ENCODE data around the gene ZNF446. TPM values are rescaled to one million over a fixed set of nuclear protein-coding genes. Genes with fewer than 3 reads are reported as not detected.
"Not testable (repeated sequence)": the region's sequence is repeated elsewhere in the genome, so short reads cannot be mapped to it uniquely, and the experiment has no call there.

The ZNF446 gene
- total RNA-seq, 2 donors from 2014 or later = 8.5 TPM

GRCh38 chr19:58474997-58475713, 997 bp upstream of the ZNF446 start:
- peaks cover 3% of the 10 kb centered on the region in 2 donors for H3K36me3 Mint-ChIP-seq (ENCODE audit: insufficient read depth in 2 of 2)
- ATAC-seq (replicated peaks in 1 of 2) (peak; percentile 9 to 11), DNase-seq (no peak)
- peaks cover 33% of the 10 kb centered on the region for H3K4me1 Mint-ChIP-seq (ENCODE audit: low read depth)
- no peak overlapping the region for H3K27ac Mint-ChIP-seq
- H3K4me3 Mint-ChIP-seq = peak overlapping the region; percentile 92 to 95
- no peaks in the 10 kb centered on the region for H3K27me3 Mint-ChIP-seq (ENCODE audit: low read depth)
- no peaks in the 10 kb centered on the region for H3K9me3 Mint-ChIP-seq

- ATAC-seq (replicated peaks in 1 of 2) (no peak), DNase-seq (peak in 1 of 2 donors; percentile 18)
- H3K27ac Mint-ChIP-seq = peak overlapping the region; percentile 88
- peak overlapping the region; percentile 92 to 95 for H3K4me3 Mint-ChIP-seq
- H3K9me3 Mint-ChIP-seq = no peaks in the 10 kb centered on the region
- peaks cover 3% of the 10 kb centered on the region in 2 donors for H3K36me3 Mint-ChIP-seq (ENCODE audit: insufficient read depth in 2 of 2)
- H3K4me1 Mint-ChIP-seq (ENCODE audit: low read depth) = peaks cover 33% of the 10 kb centered on the region
- H3K27me3 Mint-ChIP-seq (ENCODE audit: low read depth) = no peaks in the 10 kb centered on the region
Observed at GRCh38 chr19:58476498-58477015, 405 bp downstream of the ZNF446 start.

- Mint-ChIP-seq H3K9me3 (no peaks in the 10 kb centered on the region), H3K4me1 (ENCODE audit: low read depth) (peaks cover 33% of the 10 kb centered on the region), H3K36me3 (ENCODE audit: insufficient read depth in 2 of 2) (peaks cover 3% of the 10 kb centered on the region in 2 donors), H3K4me3 (peak overlapping the region; percentile 92 to 95), H3K27ac (peak overlapping the region; percentile 88), H3K27me3 (ENCODE audit: low read depth) (no peaks in the 10 kb centered on the region)
- no peak for ATAC-seq (replicated peaks in 1 of 2)
- DNase-seq = no peak
Observed at GRCh38 chr19:58477130-58477529, 978 bp downstream of the ZNF446 start.

- DNase-seq = no peak
- H3K36me3 Mint-ChIP-seq (ENCODE audit: insufficient read depth in 2 of 2) = peaks cover 3% of the 10 kb centered on the region in 2 donors
- no peaks in the 10 kb centered on the region for H3K9me3 Mint-ChIP-seq
- no peaks in the 10 kb centered on the region for H3K27me3 Mint-ChIP-seq (ENCODE audit: low read depth)
- H3K4me1 Mint-ChIP-seq (ENCODE audit: low read depth) = peaks cover 33% of the 10 kb centered on the region
- no peak overlapping the region for H3K27ac Mint-ChIP-seq
- no peak for ATAC-seq (replicated peaks in 1 of 2)
- H3K4me3 Mint-ChIP-seq = no peak overlapping the region
Observed at GRCh38 chr19:58477871-58478270, 1.7 kb downstream of the ZNF446 start.

- DNase-seq = no peak
- peaks cover 29% of the 10 kb centered on the region for H3K4me1 Mint-ChIP-seq (ENCODE audit: low read depth)
- no peak overlapping the region for H3K27ac Mint-ChIP-seq
- H3K27me3 Mint-ChIP-seq (ENCODE audit: low read depth) = no peaks in the 10 kb centered on the region
- no peak for ATAC-seq (replicated peaks in 1 of 2)
- H3K4me3 Mint-ChIP-seq = no peak overlapping the region
- H3K9me3 Mint-ChIP-seq = no peaks in the 10 kb centered on the region
- H3K36me3 Mint-ChIP-seq (ENCODE audit: insufficient read depth in 2 of 2) = peaks cover 3 to 4% of the 10 kb centered on the region in 2 donors
Observed at GRCh38 chr19:58479303-58479702, 3.2 kb downstream of the ZNF446 start.

GRCh38 chr19:58479736-58480480, 3.8 kb downstream of the ZNF446 start:
- DNase-seq (no peak), ATAC-seq (replicated peaks in 1 of 2) (no peak)
- Mint-ChIP-seq H3K27ac (no peak overlapping the region), H3K9me3 (no peaks in the 10 kb centered on the region), H3K36me3 (ENCODE audit: insufficient read depth in 2 of 2) (peaks cover 3 to 4% of the 10 kb centered on the region in 2 donors), H3K4me1 (ENCODE audit: low read depth) (peaks cover 23% of the 10 kb centered on the region), H3K27me3 (ENCODE audit: low read depth) (no peaks in the 10 kb centered on the region), H3K4me3 (no peak overlapping the region)

- no peak overlapping the region for H3K4me3 Mint-ChIP-seq
- H3K27me3 Mint-ChIP-seq (ENCODE audit: low read depth) = no peaks in the 10 kb centered on the region
- no peaks in the 10 kb centered on the region for H3K9me3 Mint-ChIP-seq
- no peak for DNase-seq
- peaks cover 18% of the 10 kb centered on the region for H3K4me1 Mint-ChIP-seq (ENCODE audit: low read depth)
- H3K36me3 Mint-ChIP-seq (ENCODE audit: insufficient read depth in 2 of 2) = peaks cover 3 to 4% of the 10 kb centered on the region in 2 donors
- ATAC-seq (replicated peaks in 1 of 2) = no peak
- H3K27ac Mint-ChIP-seq = no peak overlapping the region
Observed at GRCh38 chr19:58480481-58480830, 4.3 kb downstream of the ZNF446 start.

- no peak for DNase-seq
- no peaks in the 10 kb centered on the region for H3K9me3 Mint-ChIP-seq
- peaks cover 15% of the 10 kb centered on the region for H3K4me1 Mint-ChIP-seq (ENCODE audit: low read depth)
- ATAC-seq (replicated peaks in 1 of 2) = no peak
- H3K27me3 Mint-ChIP-seq (ENCODE audit: low read depth) = no peaks in the 10 kb centered on the region
- H3K4me3 Mint-ChIP-seq = no peak overlapping the region
- H3K36me3 Mint-ChIP-seq (ENCODE audit: insufficient read depth in 2 of 2) = peaks cover 3 to 4% of the 10 kb centered on the region in 2 donors
- H3K27ac Mint-ChIP-seq = peak overlapping the region; percentile 28
Observed at GRCh38 chr19:58480831-58481230, 4.7 kb downstream of the ZNF446 start.

GRCh38 chr19:58482372-58482771, 6.2 kb downstream of the ZNF446 start:
- Mint-ChIP-seq H3K27ac (no peak overlapping the region), H3K27me3 (ENCODE audit: low read depth) (no peaks in the 10 kb centered on the region), H3K4me3 (no peak overlapping the region), H3K9me3 (no peaks in the 10 kb centered on the region), H3K36me3 (ENCODE audit: insufficient read depth in 2 of 2) (peaks cover 0 to 1% of the 10 kb centered on the region in 2 donors), H3K4me1 (ENCODE audit: low read depth) (peaks cover 4% of the 10 kb centered on the region)
- ATAC-seq (replicated peaks in 1 of 2) (no peak), DNase-seq (no peak)

- ATAC-seq (replicated peaks in 1 of 2) (no peak), DNase-seq (no peak)
- Mint-ChIP-seq H3K36me3 (ENCODE audit: insufficient read depth in 2 of 2) (peaks cover 0 to 1% of the 10 kb centered on the region in 2 donors), H3K4me3 (no peak overlapping the region), H3K4me1 (ENCODE audit: low read depth) (peaks cover 6% of the 10 kb centered on the region), H3K27ac (no peak overlapping the region), H3K27me3 (ENCODE audit: low read depth) (no peaks in the 10 kb centered on the region), H3K9me3 (no peaks in the 10 kb centered on the region)
Observed at GRCh38 chr19:58483776-58484175, 7.6 kb downstream of the ZNF446 start.

GRCh38 chr19:58484349-58484748, 8.2 kb downstream of the ZNF446 start:
- H3K4me1 Mint-ChIP-seq (ENCODE audit: low read depth) = peaks cover 11% of the 10 kb centered on the region
- H3K27me3 Mint-ChIP-seq (ENCODE audit: low read depth); DNase-seq; H3K36me3 Mint-ChIP-seq (ENCODE audit: insufficient read depth in 2 of 2); ATAC-seq (replicated peaks in 1 of 2); H3K9me3 Mint-ChIP-seq; H3K27ac Mint-ChIP-seq; H3K4me3 Mint-ChIP-seq: not testable (repeated sequence)

GRCh38 chr19:58491393-58491792, 15.2 kb downstream of the ZNF446 start:
- DNase-seq = no peak
- H3K27ac Mint-ChIP-seq = no peak overlapping the region
- no peak for ATAC-seq (replicated peaks in 1 of 2)
- H3K9me3 Mint-ChIP-seq = no peaks in the 10 kb centered on the region
- peaks cover 23% of the 10 kb centered on the region for H3K4me1 Mint-ChIP-seq (ENCODE audit: low read depth)
- H3K4me3 Mint-ChIP-seq = no peak overlapping the region
- no peaks in the 10 kb centered on the region for H3K36me3 Mint-ChIP-seq (ENCODE audit: insufficient read depth in 2 of 2)
- H3K27me3 Mint-ChIP-seq (ENCODE audit: low read depth) = no peaks in the 10 kb centered on the region

- no peak overlapping the region for H3K4me3 Mint-ChIP-seq
- no peaks in the 10 kb centered on the region for H3K9me3 Mint-ChIP-seq
- DNase-seq (no peak), ATAC-seq (replicated peaks in 1 of 2) (no peak)
- H3K36me3 Mint-ChIP-seq (ENCODE audit: insufficient read depth in 2 of 2) = no peaks in the 10 kb centered on the region
- H3K27me3 Mint-ChIP-seq (ENCODE audit: low read depth) = no peaks in the 10 kb centered on the region
- no peak overlapping the region for H3K27ac Mint-ChIP-seq
- peaks cover 26% of the 10 kb centered on the region for H3K4me1 Mint-ChIP-seq (ENCODE audit: low read depth)
Observed at GRCh38 chr19:58492265-58492664, 16.1 kb downstream of the ZNF446 start.
